Body of pancreas (tissue), 4 donors: ENCODE results near the gene HDDC3.

Source experiments
- POLR2A ChIP-seq, 3 donors: fragments of 450-650 bp; IDR thresholded peaks; one replicate each; pipeline ENCODE4 v1.6.1; 2016; ENCODE audit warnings: antibody characterized with exemption in 3 of 3, mild to moderate bottlenecking in 2 of 3
- TF ChIP-seq, protein P1 (sequence below), 7 experiments: fragments of 450-650 bp in 4 of 7; fragments of 200-600 bp in 3 of 7; sonication (generic) in 3 of 7; IDR thresholded peaks; one replicate each; pipeline ENCODE4 v1.5.1; 2016 to 2019; ENCODE audit warnings: antibody characterized with exemption in 7 of 7

DNA sequence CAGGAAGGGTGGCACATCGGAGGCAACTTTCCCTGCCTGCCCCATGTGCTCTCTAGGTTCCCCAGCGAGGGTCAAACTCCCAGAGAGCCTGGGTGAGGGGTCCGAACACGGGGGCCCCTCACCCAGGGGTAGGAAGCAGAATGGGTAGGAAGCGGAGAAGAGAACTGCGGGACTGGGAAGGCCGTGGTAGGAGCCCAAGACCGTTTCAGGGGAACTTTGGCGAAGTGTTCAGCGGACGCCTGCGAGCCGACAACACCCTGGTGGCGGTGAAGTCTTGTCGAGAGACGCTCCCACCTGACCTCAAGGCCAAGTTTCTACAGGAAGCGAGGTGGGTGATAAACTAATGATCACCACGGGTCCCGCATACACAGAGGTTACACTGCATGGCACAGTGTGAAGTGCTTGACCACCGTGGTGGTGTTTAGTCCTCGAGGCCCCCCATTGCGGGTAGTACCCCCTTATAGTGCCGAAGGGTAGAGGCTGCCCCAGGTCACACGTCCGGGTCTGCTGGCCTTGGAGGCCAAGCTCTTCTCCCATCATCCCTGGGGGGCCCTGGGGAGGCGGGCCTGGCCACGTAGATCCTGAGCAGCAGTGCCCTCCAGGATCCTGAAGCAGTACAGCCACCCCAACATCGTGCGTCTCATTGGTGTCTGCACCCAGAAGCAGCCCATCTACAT lies 39.7 kb downstream of the HDDC3 start:
- no peak for TF ChIP-seq POLR2A (IDR thresholded peaks at IDR 0.05)
- TF ChIP-seq, protein P1, sequence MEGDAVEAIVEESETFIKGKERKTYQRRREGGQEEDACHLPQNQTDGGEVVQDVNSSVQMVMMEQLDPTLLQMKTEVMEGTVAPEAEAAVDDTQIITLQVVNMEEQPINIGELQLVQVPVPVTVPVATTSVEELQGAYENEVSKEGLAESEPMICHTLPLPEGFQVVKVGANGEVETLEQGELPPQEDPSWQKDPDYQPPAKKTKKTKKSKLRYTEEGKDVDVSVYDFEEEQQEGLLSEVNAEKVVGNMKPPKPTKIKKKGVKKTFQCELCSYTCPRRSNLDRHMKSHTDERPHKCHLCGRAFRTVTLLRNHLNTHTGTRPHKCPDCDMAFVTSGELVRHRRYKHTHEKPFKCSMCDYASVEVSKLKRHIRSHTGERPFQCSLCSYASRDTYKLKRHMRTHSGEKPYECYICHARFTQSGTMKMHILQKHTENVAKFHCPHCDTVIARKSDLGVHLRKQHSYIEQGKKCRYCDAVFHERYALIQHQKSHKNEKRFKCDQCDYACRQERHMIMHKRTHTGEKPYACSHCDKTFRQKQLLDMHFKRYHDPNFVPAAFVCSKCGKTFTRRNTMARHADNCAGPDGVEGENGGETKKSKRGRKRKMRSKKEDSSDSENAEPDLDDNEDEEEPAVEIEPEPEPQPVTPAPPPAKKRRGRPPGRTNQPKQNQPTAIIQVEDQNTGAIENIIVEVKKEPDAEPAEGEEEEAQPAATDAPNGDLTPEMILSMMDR (IDR thresholded peaks at IDR 0.05), result no peak
